Kidney epithelial cell (primary cell): ENCODE results near the gene GRID1. TPM values are rescaled to one million over a fixed set of nuclear protein-coding genes. Genes with fewer than 3 reads are reported as not detected.

Experiments
- DNase-seq: peaks from one replicate; pipeline ENCODE4 v3.0.0-alpha.2; 2010; ENCODE audit warnings: low read depth
- H3K27me3 ChIP-seq: 2 replicates; pipeline ENCODE4 v1.6.0; 2011; ENCODE audit warnings: low read length; ENCODE audit not compliant: control insufficient read depth, insufficient read depth
- H3K36me3 ChIP-seq: 2 replicates; pipeline ENCODE4 v1.5.1; 2011; ENCODE audit warnings: low read length; ENCODE audit not compliant: control insufficient read depth, insufficient read depth
- H3K4me3 ChIP-seq: 2 replicates; pipeline ENCODE4 v1.5.1; 2011; ENCODE audit warnings: low read depth, mild to moderate bottlenecking, control low read depth, low read length
- total RNA-seq: library from RNA; depleted of rRNA; stranded (reverse); fragments of >200 nt; gene quantifications from 2 replicates; pipeline ENCODE4 v1.2.3, GENCODE V29; 2015
- TF ChIP-seq, protein P1 (sequence below): IDR thresholded peaks from 2 replicates; pipeline ENCODE4 v1.5.1; 2011; ENCODE audit warnings: mild to moderate bottlenecking, moderate library complexity, low read length, control low read depth, inconsistent platforms; ENCODE audit not compliant: insufficient read depth, poor library complexity, severe bottlenecking

The GRID1 gene
- total RNA-seq, 1 donor from 2014 or later: 0.33 TPM

DNA sequence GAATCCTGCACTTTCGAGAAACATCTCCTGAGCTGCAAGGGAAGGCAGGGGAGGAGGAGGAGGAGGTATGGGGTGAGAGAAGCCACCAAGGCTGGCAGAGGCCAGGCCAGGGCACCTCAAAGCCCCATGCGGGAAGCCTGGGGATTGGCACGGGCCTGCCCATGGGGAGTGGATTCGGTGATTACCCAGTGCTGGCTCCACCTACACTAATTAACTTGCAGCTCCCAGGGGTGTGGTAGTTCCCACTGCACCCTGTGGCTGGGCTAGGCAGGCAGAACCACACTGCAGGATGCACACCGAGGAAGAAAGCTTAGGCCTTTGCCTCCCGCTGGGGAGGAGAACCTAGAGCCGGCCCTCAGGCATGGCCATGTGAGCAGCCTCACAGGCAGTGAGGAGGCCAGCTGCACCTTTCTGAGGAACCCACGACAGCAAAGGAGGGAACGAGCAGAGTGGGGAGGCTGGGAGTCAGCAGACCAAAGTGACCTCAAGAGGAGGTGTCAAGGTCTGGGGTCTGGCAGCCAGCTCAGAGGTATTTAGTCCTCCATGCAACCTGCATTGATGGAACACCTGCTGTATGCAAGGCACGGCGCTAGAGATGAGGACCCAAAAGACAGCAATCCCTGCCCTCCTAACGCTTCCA is 27.2 kb downstream of the GRID1 start:
- H3K27me3 ChIP-seq: peaks cover 14% of the 10 kb centered on the region
- TF ChIP-seq, protein P1, sequence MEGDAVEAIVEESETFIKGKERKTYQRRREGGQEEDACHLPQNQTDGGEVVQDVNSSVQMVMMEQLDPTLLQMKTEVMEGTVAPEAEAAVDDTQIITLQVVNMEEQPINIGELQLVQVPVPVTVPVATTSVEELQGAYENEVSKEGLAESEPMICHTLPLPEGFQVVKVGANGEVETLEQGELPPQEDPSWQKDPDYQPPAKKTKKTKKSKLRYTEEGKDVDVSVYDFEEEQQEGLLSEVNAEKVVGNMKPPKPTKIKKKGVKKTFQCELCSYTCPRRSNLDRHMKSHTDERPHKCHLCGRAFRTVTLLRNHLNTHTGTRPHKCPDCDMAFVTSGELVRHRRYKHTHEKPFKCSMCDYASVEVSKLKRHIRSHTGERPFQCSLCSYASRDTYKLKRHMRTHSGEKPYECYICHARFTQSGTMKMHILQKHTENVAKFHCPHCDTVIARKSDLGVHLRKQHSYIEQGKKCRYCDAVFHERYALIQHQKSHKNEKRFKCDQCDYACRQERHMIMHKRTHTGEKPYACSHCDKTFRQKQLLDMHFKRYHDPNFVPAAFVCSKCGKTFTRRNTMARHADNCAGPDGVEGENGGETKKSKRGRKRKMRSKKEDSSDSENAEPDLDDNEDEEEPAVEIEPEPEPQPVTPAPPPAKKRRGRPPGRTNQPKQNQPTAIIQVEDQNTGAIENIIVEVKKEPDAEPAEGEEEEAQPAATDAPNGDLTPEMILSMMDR: no peak
- H3K4me3 ChIP-seq: no peak overlapping the region
- H3K36me3 ChIP-seq: no peaks in the 10 kb centered on the region
- no peak for DNase-seq

DNA sequence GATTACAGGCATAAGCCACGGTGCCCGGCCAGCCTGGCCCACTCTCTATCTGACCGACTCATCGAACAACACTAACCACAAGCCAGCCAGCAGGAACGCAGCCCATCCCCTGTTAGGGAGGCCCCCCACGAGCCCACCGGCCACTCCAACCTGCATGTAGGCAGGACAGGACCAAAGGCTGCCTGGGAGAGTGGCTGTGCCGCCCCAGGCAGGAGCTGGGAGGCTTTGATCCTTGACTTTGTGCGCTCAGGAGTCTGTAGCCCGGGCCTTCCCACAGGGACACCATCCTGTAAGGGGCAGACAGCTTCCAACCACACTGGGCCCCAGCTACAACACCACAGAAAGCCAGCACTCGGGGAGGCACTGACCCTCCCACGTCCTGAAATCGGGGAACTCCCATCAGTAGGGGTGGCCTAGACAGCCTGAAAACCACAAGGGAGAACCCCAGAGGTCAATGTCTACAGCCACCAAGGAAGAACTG is 29.4 kb downstream of the GRID1 start:
- H3K4me3 ChIP-seq: no peak overlapping the region
- peaks cover 12% of the 10 kb centered on the region for H3K27me3 ChIP-seq
- no peak for DNase-seq
- no peaks in the 10 kb centered on the region for H3K36me3 ChIP-seq
- TF ChIP-seq, protein P1: no peak

DNA sequence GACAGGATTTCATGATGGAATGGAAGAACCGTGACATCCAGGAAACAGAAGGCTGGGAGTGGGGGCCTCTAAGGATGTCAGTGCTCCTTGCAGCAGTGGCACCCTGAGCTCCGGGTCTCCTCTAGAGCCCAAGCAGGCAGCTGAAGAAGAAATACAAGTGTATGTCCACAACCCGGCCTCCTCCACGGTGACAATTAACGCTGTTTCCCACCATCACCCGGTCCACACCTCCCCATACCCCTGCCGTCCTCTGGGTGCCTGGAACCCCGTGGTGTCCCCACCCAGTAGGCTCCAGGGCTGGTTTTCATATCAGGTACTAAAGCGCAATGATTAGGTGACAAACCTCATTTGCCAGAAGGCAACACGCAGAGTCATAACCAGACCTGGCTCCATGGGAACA is 30.3 kb downstream of the GRID1 start:
- H3K27me3 ChIP-seq: peaks cover 6% of the 10 kb centered on the region
- no peaks in the 10 kb centered on the region for H3K36me3 ChIP-seq
- DNase-seq: no peak
- no peak overlapping the region for H3K4me3 ChIP-seq
- TF ChIP-seq, protein P1: no peak

DNA sequence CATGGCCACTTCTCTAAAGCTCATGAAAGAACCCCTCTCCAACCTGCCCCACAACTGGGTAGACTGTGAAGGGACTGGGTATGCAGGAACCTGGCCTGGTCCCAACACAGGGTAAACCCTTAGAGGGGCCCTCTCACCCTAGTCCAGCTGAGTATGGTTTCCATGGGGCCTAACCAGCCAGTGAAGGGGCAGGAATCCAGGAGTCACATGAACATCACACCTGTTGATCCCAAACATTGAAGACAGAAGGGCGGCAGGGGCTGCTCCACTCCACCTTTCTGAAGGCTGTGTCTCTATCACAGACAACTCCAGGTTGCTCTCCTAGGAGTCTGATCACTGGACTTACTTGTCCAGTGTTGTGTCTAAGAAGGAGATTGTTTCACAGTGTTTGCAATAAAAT is 30.8 kb downstream of the GRID1 start:
- TF ChIP-seq, protein P1: no peak
- Histone ChIP-seq H3K36me3 (no peaks in the 10 kb centered on the region), H3K27me3 (peaks cover 6% of the 10 kb centered on the region), H3K4me3 (no peak overlapping the region)
- DNase-seq: no peak

DNA sequence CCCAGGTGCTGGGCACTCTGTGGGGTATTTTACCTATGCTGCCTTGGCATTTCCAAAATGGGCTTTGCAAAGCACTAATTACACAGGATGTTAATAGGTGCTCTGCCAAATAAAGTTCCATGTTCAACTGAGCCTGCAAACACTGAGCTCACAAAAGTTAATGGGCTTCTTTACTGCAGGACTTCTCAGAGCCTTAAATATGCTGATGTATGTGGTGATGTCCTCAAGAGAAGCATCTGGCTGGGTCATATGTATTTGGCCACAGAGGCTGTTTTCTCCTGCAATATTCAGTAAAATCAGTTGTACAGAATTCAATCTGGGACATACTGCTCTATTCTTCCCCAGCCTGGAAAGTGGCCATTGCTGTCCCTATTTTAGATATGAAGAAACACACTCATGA is 31.3 kb downstream of the GRID1 start:
- H3K36me3 ChIP-seq: no peaks in the 10 kb centered on the region
- peaks cover 3% of the 10 kb centered on the region for H3K27me3 ChIP-seq
- TF ChIP-seq, protein P1: no peak
- H3K4me3 ChIP-seq: no peak overlapping the region
- DNase-seq: no peak
